K562 (cell line): ENCODE measurements around the gene B3GALT5. TPM values are rescaled to one million over a fixed set of nuclear protein-coding genes. Genes with fewer than 3 reads are reported as not detected.
A peak's percentile ranks its signal among the peaks of the same experiment; 100 is the strongest.

Experiments
- ATF1 ChIP-seq, 2 experiments: fragments of 450-650 bp in 1 of 2; IDR thresholded peaks; 2 replicates each; pipeline ENCODE4 v1.6.1; 2016; ENCODE audit warnings: missing compliant biosample characterization in 1 of 2, missing genetic modification characterization in 1 of 2
- CBX5 ChIP-seq: IDR thresholded peaks from 2 replicates; pipeline ENCODE4 v1.6.1; 2014; ENCODE audit warnings: low read depth, borderline replicate concordance
- CXXC5 ChIP-seq: fragments of 250-450 bp; sonication (Bioruptor Pico); IDR thresholded peaks from 2 replicates; pipeline ENCODE4 v1.8.0; 2022; ENCODE audit warnings: inconsistent platforms, mild to moderate bottlenecking, moderate library complexity
- DPF2 ChIP-seq: fragments of 450-650 bp; IDR thresholded peaks from 2 replicates; pipeline ENCODE4 v1.6.1; 2016
- FUS ChIP-seq: fragments of 200-400 bp; formaldehyde crosslinking; optimal IDR thresholded peaks from 2 replicates; pipeline ENCODE3; 2017; ENCODE audit warnings: low read depth, low read length
- LARP7 ChIP-seq: fragments of 450-650 bp; IDR thresholded peaks from 2 replicates; pipeline ENCODE4 v1.6.1; 2016
- PML ChIP-seq: IDR thresholded peaks from 2 replicates; pipeline ENCODE4 v1.6.1; 2012; ENCODE audit warnings: low read length, inconsistent platforms
- RBM34 ChIP-seq: fragments of 200-400 bp; formaldehyde crosslinking; IDR thresholded peaks from 2 replicates; pipeline ENCODE4 v1.6.1; 2018; ENCODE audit warnings: low read length, borderline replicate concordance; ENCODE audit not compliant: insufficient read depth
- SMARCA4 ChIP-seq: fragments of 450-650 bp; IDR thresholded peaks from 2 replicates; pipeline ENCODE4 v1.6.1; 2016
- STAG1 ChIP-seq: sonication (generic); formaldehyde crosslinking; IDR thresholded peaks from 2 replicates; pipeline ENCODE4 v1.5.0; 2020; ENCODE audit warnings: missing genetic modification reagents, borderline replicate concordance
- TEAD1 ChIP-seq, 2 experiments: fragments of 450-650 bp in 1 of 2; sonication (generic) in 1 of 2; formaldehyde crosslinking; IDR thresholded peaks; 2 replicates each; pipeline versions ENCODE4 v1.4.0 to v1.8.0; 2020 to 2022; ENCODE audit warnings: mild to moderate bottlenecking in 2 of 2, missing genetic modification reagents in 1 of 2
- ZNF436 ChIP-seq: fragments of 250-450, 450-650 bp; sonication (Bioruptor Pico); formaldehyde crosslinking; IDR thresholded peaks from 2 replicates; pipeline ENCODE4 v1.7.0; 2020; ENCODE audit warnings: mild to moderate bottlenecking
- ZNF707 ChIP-seq: fragments of 250-450 bp; sonication (Bioruptor Pico); conservative IDR thresholded peaks from 2 replicates; pipeline ENCODE4 v1.8.0; 2022; ENCODE audit warnings: inconsistent platforms, mild to moderate bottlenecking, moderate library complexity
- polyA plus RNA-seq, 8 experiments: library from polyadenylated mRNA; depleted of rRNA in 4 of 8; stranded (reverse) in 5 of 8; unstranded in 3 of 8; fragments of >200 nt; fragmentation: Nextera tagmentation in 2 of 8; fragmentation: Illumina TruSeq in 1 of 8; extraction: Ambion mirVana in 2 of 8; extraction: Trizol in 1 of 8; gene quantifications; 2 replicates each; pipeline versions ENCODE4 v1.2.1 to v1.2.3, GENCODE V29; 2011 to 2014; ENCODE audit warnings: inconsistent platforms in 1 of 8, missing spikeins in 1 of 8
- total RNA-seq, 7 experiments: library from RNA; depleted of rRNA in 6 of 7; stranded (reverse); fragments of >200 nt in 6 of 7; fragmentation: Illumina TruSeq in 2 of 7; extraction: Trizol in 2 of 7; gene quantifications; 2 replicates each; pipeline versions ENCODE4 v1.2.1 to v1.2.3, GENCODE V29; 2011 to 2021; ENCODE audit warnings: low replicate concordance in 1 of 7
- TF ChIP-seq, protein P1 (sequence below): sonication (generic); formaldehyde crosslinking; IDR thresholded peaks from 2 replicates; pipeline ENCODE4 v1.8.0; 2022; ENCODE audit warnings: missing genetic modification reagents, mild to moderate bottlenecking, borderline replicate concordance
- TF ChIP-seq, protein P2 (sequence below): fragments of 200-600 bp; sonication (generic); IDR thresholded peaks from one replicate; pipeline ENCODE4 v1.6.1; 2012; ENCODE audit warnings: mild to moderate bottlenecking, low read depth, low read length, inconsistent platforms

The B3GALT5 gene
- total and polyA plus RNA-seq, 9 of the 15 experiments (the other 6 are each of a cell fraction or from before 2014, with no cell fraction given) = 0.02 TPM; not detected in 8

DNA sequence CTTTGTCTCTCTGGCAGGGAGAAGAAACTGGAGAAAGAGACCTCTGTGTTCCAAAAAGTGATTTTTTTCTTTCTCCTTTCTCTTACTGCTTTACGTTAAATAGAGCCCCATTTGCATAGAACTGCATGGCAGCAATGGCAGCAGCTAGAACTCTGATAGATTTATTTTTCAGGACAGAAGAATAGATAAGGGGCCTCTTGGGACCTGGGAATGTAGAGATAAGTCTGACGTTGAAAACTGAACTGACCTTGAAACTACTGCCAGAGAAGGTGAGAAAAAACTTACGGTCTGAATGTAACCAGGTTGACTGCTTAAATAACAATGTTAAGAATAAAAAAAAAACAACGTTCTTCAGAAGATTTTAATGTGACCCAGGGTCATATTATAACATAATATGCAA, 25.4 kb upstream of the B3GALT5 start (continued):
- TF ChIP-seq, protein P1, sequence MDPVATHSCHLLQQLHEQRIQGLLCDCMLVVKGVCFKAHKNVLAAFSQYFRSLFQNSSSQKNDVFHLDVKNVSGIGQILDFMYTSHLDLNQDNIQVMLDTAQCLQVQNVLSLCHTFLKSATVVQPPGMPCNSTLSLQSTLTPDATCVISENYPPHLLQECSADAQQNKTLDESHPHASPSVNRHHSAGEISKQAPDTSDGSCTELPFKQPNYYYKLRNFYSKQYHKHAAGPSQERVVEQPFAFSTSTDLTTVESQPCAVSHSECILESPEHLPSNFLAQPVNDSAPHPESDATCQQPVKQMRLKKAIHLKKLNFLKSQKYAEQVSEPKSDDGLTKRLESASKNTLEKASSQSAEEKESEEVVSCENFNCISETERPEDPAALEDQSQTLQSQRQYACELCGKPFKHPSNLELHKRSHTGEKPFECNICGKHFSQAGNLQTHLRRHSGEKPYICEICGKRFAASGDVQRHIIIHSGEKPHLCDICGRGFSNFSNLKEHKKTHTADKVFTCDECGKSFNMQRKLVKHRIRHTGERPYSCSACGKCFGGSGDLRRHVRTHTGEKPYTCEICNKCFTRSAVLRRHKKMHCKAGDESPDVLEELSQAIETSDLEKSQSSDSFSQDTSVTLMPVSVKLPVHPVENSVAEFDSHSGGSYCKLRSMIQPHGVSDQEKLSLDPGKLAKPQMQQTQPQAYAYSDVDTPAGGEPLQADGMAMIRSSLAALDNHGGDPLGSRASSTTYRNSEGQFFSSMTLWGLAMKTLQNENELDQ (CRISPR knock-in tag) = no peak
- TF ChIP-seq, protein P2, sequence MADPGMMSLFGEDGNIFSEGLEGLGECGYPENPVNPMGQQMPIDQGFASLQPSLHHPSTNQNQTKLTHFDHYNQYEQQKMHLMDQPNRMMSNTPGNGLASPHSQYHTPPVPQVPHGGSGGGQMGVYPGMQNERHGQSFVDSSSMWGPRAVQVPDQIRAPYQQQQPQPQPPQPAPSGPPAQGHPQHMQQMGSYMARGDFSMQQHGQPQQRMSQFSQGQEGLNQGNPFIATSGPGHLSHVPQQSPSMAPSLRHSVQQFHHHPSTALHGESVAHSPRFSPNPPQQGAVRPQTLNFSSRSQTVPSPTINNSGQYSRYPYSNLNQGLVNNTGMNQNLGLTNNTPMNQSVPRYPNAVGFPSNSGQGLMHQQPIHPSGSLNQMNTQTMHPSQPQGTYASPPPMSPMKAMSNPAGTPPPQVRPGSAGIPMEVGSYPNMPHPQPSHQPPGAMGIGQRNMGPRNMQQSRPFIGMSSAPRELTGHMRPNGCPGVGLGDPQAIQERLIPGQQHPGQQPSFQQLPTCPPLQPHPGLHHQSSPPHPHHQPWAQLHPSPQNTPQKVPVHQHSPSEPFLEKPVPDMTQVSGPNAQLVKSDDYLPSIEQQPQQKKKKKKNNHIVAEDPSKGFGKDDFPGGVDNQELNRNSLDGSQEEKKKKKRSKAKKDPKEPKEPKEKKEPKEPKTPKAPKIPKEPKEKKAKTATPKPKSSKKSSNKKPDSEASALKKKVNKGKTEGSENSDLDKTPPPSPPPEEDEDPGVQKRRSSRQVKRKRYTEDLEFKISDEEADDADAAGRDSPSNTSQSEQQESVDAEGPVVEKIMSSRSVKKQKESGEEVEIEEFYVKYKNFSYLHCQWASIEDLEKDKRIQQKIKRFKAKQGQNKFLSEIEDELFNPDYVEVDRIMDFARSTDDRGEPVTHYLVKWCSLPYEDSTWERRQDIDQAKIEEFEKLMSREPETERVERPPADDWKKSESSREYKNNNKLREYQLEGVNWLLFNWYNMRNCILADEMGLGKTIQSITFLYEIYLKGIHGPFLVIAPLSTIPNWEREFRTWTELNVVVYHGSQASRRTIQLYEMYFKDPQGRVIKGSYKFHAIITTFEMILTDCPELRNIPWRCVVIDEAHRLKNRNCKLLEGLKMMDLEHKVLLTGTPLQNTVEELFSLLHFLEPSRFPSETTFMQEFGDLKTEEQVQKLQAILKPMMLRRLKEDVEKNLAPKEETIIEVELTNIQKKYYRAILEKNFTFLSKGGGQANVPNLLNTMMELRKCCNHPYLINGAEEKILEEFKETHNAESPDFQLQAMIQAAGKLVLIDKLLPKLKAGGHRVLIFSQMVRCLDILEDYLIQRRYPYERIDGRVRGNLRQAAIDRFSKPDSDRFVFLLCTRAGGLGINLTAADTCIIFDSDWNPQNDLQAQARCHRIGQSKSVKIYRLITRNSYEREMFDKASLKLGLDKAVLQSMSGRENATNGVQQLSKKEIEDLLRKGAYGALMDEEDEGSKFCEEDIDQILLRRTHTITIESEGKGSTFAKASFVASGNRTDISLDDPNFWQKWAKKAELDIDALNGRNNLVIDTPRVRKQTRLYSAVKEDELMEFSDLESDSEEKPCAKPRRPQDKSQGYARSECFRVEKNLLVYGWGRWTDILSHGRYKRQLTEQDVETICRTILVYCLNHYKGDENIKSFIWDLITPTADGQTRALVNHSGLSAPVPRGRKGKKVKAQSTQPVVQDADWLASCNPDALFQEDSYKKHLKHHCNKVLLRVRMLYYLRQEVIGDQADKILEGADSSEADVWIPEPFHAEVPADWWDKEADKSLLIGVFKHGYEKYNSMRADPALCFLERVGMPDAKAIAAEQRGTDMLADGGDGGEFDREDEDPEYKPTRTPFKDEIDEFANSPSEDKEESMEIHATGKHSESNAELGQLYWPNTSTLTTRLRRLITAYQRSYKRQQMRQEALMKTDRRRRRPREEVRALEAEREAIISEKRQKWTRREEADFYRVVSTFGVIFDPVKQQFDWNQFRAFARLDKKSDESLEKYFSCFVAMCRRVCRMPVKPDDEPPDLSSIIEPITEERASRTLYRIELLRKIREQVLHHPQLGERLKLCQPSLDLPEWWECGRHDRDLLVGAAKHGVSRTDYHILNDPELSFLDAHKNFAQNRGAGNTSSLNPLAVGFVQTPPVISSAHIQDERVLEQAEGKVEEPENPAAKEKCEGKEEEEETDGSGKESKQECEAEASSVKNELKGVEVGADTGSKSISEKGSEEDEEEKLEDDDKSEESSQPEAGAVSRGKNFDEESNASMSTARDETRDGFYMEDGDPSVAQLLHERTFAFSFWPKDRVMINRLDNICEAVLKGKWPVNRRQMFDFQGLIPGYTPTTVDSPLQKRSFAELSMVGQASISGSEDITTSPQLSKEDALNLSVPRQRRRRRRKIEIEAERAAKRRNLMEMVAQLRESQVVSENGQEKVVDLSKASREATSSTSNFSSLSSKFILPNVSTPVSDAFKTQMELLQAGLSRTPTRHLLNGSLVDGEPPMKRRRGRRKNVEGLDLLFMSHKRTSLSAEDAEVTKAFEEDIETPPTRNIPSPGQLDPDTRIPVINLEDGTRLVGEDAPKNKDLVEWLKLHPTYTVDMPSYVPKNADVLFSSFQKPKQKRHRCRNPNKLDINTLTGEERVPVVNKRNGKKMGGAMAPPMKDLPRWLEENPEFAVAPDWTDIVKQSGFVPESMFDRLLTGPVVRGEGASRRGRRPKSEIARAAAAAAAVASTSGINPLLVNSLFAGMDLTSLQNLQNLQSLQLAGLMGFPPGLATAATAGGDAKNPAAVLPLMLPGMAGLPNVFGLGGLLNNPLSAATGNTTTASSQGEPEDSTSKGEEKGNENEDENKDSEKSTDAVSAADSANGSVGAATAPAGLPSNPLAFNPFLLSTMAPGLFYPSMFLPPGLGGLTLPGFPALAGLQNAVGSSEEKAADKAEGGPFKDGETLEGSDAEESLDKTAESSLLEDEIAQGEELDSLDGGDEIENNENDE = no peak
- no peak for TF ChIP-seq ATF1 (CRISPR knock-in tag; IDR thresholded peaks at IDR 0.05)
- TF ChIP-seq ATF1 (tag; IDR thresholded peaks at IDR 0.05) = peak; percentile 23; the same call in 1 of the 2 replicates
- peak; percentile 52; the same call in 1 of the 2 replicates for TF ChIP-seq DPF2
- peak; percentile 23; the same call in 1 of the 2 replicates for TF ChIP-seq SMARCA4
- TF ChIP-seq TEAD1 (CRISPR knock-in tag; IDR thresholded peaks at IDR 0.05) = peak in 1 of 2 experiments; percentile 51; a peak in 1 of 4 replicates
- peak; percentile 19; the same call in 1 of the 2 replicates for TF ChIP-seq CXXC5 (CRISPR knock-in tag)
- no peak for TF ChIP-seq STAG1 (CRISPR knock-in tag)
- no peak for TF ChIP-seq CBX5
- TF ChIP-seq PML = no peak
- TF ChIP-seq FUS = no peak
- no peak for TF ChIP-seq RBM34
- TF ChIP-seq ZNF436 = no peak
- TF ChIP-seq ZNF707 (CRISPR knock-in tag) = no peak
- no peak for TF ChIP-seq LARP7
